GM12878 (cell line): ENCODE results near the gene HDAC9. TPM values are rescaled to one million over a fixed set of nuclear protein-coding genes. Genes with fewer than 3 reads are reported as not detected.

Experiments
- ATAC-seq: fragments of 200-7000 bp; cut with Tn5 transposase; 3 replicates; pipeline ENCODE4 v1.9.1; 2020; ENCODE audit warnings: mild to moderate bottlenecking, moderate library complexity
- BruUV-seq: library from RNA; stranded (reverse); fragments of 400-500 nt; replicated peaks from 2 replicates; lab custom pipeline; 2021; lab: Mats Ljungman, UMichigan
- CTCF ChIA-PET: fragments of 300-600 bp; sonication (Branson Sonifier 250); formaldehyde crosslinking; extraction: SDS; loops from one replicate; lab custom pipeline; 2021; ENCODE audit warnings: inconsistent platforms; lab: Yijun Ruan, JAX
- POLR2A ChIA-PET: fragments of 350-600 bp; formaldehyde crosslinking; extraction: SDS; loops from one replicate; lab custom pipeline; 2021; ENCODE audit warnings: inconsistent platforms; lab: Charles Lee
- RAD21 ChIA-PET: fragments of 300-600 bp; sonication (Branson Sonifier 250); formaldehyde crosslinking; loops from one replicate; lab custom pipeline; 2023; ENCODE audit warnings: antibody characterized with exemption; ENCODE audit not compliant: unreplicated experiment; lab: Charles Lee
- SMC1A ChIA-PET: fragments of 300-600 bp; sonication (Branson Sonifier 250); formaldehyde crosslinking; loops from one replicate; lab custom pipeline; 2023; ENCODE audit not compliant: unreplicated experiment, uncharacterized antibody; lab: Charles Lee
- DNase-seq: peaks from one replicate; pipeline ENCODE4 v3.0.0-alpha.2; 2011; ENCODE audit warnings: low read depth, low spot score
- FAIRE-seq: peaks from 3 replicates; lab custom pipeline; 2011; peaks lifted over from hg19 to GRCh38; lab: Jason Lieb, UNC
- H2AFZ ChIP-seq: 2 replicates; pipeline ENCODE4 v1.6.0; 2011; ENCODE audit warnings: low read depth, low read length, control low read depth; ENCODE audit not compliant: control insufficient read depth
- H3K27ac ChIP-seq: 2 replicates; pipeline ENCODE4 v1.5.1; 2011; ENCODE audit warnings: control low read depth; ENCODE audit not compliant: control insufficient read depth, insufficient read depth
- H3K27me3 ChIP-seq, 2 experiments: replicated peaks in 1 of 2; 2 replicates each; pipeline versions ENCODE4 v1.6.0 to v1.6.1; 2011; ENCODE audit warnings: low read length in 1 of 2; ENCODE audit not compliant: control insufficient read depth in 2 of 2, insufficient read depth in 2 of 2
- H3K36me3 ChIP-seq, 2 experiments: 2 replicates each; pipeline ENCODE4 v1.5.1; 2011; ENCODE audit warnings: low read length in 1 of 2; ENCODE audit not compliant: control insufficient read depth in 2 of 2, insufficient read depth in 2 of 2
- H3K4me1 ChIP-seq: 2 replicates; pipeline ENCODE4 v1.6.1; 2011; ENCODE audit warnings: mild to moderate bottlenecking, low read length, moderate library complexity, mixed read lengths; ENCODE audit not compliant: control insufficient read depth, insufficient read depth
- H3K4me2 ChIP-seq: 2 replicates; pipeline ENCODE4 v1.6.0; 2011; ENCODE audit warnings: control low read depth; ENCODE audit not compliant: control insufficient read depth, insufficient read depth
- H3K4me3 ChIP-seq: fragments of 200-600 bp; sonication (generic); 2 replicates; pipeline ENCODE4 v1.5.1; 2016
- H3K79me2 ChIP-seq: 2 replicates; pipeline ENCODE4 v1.6.0; 2011; ENCODE audit warnings: low read length; ENCODE audit not compliant: control insufficient read depth, insufficient read depth
- H3K9ac ChIP-seq: 2 replicates; pipeline ENCODE4 v1.8.0; 2011; ENCODE audit warnings: low read length, control low read depth, mixed read lengths; ENCODE audit not compliant: control insufficient read depth, insufficient read depth
- H3K9me3 ChIP-seq: replicated peaks from 3 replicates; pipeline ENCODE4 v1.5.1; 2011; ENCODE audit warnings: mild to moderate bottlenecking, low read length; ENCODE audit not compliant: control insufficient read depth, insufficient read depth
- H4K20me1 ChIP-seq: 2 replicates; pipeline ENCODE4 v1.6.0; 2011; ENCODE audit not compliant: control insufficient read depth, insufficient read depth
- ATF2 ChIP-seq: IDR thresholded peaks from 2 replicates; pipeline ENCODE4 v1.6.1; 2012; ENCODE audit warnings: low read length, inconsistent platforms
- CEBPZ ChIP-seq: fragments of 150-350 bp; IDR thresholded peaks from 2 replicates; pipeline ENCODE4 v1.6.1; 2016; ENCODE audit warnings: low read depth, low read length
- GABPA ChIP-seq: IDR thresholded peaks from 2 replicates; pipeline ENCODE4 v1.6.1; 2014; ENCODE audit warnings: antibody characterized with exemption, low read depth, mild to moderate bottlenecking, inconsistent platforms
- GATAD2B ChIP-seq: fragments of 450-650 bp; conservative IDR thresholded peaks from 2 replicates; pipeline ENCODE4 v1.6.1; 2017; ENCODE audit warnings: low read depth, mild to moderate bottlenecking, moderate library complexity
- KDM1A ChIP-seq: fragments of 200-600 bp; sonication (generic); IDR thresholded peaks from 2 replicates; pipeline ENCODE4 v1.6.1; 2016; ENCODE audit warnings: borderline replicate concordance
- MXI1 ChIP-seq: fragments of 150-350 bp; IDR thresholded peaks from 2 replicates; pipeline ENCODE4 v1.6.1; 2011; ENCODE audit warnings: low read depth, mild to moderate bottlenecking, inconsistent platforms, low read length, improper control_type of control experiment
- WGBS: methylation state at CpG from one replicate; pipeline ENCODE4 v1.1.6; 2016; ENCODE audit warnings: low lambda C conversion rate; ENCODE audit not compliant: insufficient replicate concordance, insufficient coverage; ENCODE audit errors: missing lambda C conversion rate; 5-methylcytosine and 5-hydroxymethylcytosine counted together
- in situ Hi-C: fragments of 300-500 bp; cut with MboI; formaldehyde crosslinking; loops from 9 replicates; pipeline ENCODE4 v1.14.3; 2018; ENCODE audit warnings: mixed read lengths
- intact Hi-C: fragments of 100-400 bp; cut with micrococcal nuclease; formaldehyde crosslinking; loops from one replicate; pipeline ENCODE4 v1.14.2; 2022; ENCODE audit not compliant: unreplicated experiment
- polyA plus RNA-seq, 11 experiments: library from polyadenylated mRNA; depleted of rRNA in 4 of 11; unstranded in 6 of 11; stranded (reverse) in 5 of 11; fragments of >200 nt; fragmentation: Nextera tagmentation in 4 of 11; fragmentation: Illumina TruSeq in 1 of 11; extraction: Ambion mirVana in 4 of 11; extraction: Trizol in 1 of 11; gene quantifications; 1 replicate in 1 of 11; 2 replicates in 10 of 11; pipeline versions ENCODE4 v1.2.1 to v1.2.3, GENCODE V29; 2011 to 2016; ENCODE audit warnings: inconsistent platforms in 2 of 11, missing spikeins in 2 of 11, low read depth in 1 of 11
- total RNA-seq, 4 experiments: library from RNA; depleted of rRNA in 3 of 4; stranded (reverse); fragments of >200 nt in 3 of 4; fragmentation: Illumina TruSeq in 1 of 4; extraction: Trizol in 1 of 4; gene quantifications; 2 replicates each; pipeline versions ENCODE4 v1.2.1 to v1.2.3, GENCODE V29; 2013 to 2021

Gene HDAC9
- total and polyA plus RNA-seq, 10 of the 15 experiments (the other 5 are each of a cell fraction or from before 2014, with no cell fraction given) = 0.73 to 12.8 (median 0.92) TPM

- Histone ChIP-seq H2AFZ (no peak overlapping the region), H3K9ac (no peak overlapping the region), H4K20me1 (no peaks in the 10 kb centered on the region), H3K9me3 (no peaks in the 10 kb centered on the region), H3K4me1 (no peaks in the 10 kb centered on the region), H3K27ac (no peak overlapping the region), H3K27me3 (no peaks in the 10 kb centered on the region), H3K4me2 (no peak overlapping the region), H3K4me3 (no peak overlapping the region), H3K36me3 (no peaks in the 10 kb centered on the region), H3K79me2 (no peaks in the 10 kb centered on the region)
- WGBS = 0% methylated on average over 1 of the region's 1 CpG
- in situ Hi-C loops = no loop called here
- BruUV-seq = no TSS peak
- SMC1A ChIA-PET = no interaction called here
- TF ChIP-seq GATAD2B = no peak
- TF ChIP-seq GABPA = no peak
- no peak for TF ChIP-seq MXI1
- no peak for TF ChIP-seq CEBPZ
- no peak for TF ChIP-seq ATF2
- TF ChIP-seq KDM1A = no peak
- ATAC-seq (no peak), FAIRE-seq (no peak), DNase-seq (no peak)
- RAD21 ChIA-PET = no interaction called here
- POLR2A ChIA-PET = no interaction called here
- CTCF ChIA-PET = interaction anchor here (1.4 kb wide), 1 partner anchor 10 kb away, joined by 3 read pairs; no protein-coding TSS in a partner anchor
- intact Hi-C loops = no loop called here
Observed at GRCh38 chr7:18624459-18624858, 128.9 kb downstream of the HDAC9 start.
